H9 (cell line): ENCODE measurements around the gene CARM1. TPM values are rescaled to one million over a fixed set of nuclear protein-coding genes. Genes with fewer than 3 reads are reported as not detected.

Source experiments
- DNase-seq: peaks from one replicate; pipeline ENCODE4 v3.0.0-alpha.2; 2017
- H2AFZ ChIP-seq: one replicate; pipeline ENCODE4 v1.6.1; 2013; ENCODE audit warnings: mild to moderate bottlenecking, low read length, control low read depth, moderate library complexity
- H2AK5ac ChIP-seq: 2 replicates; pipeline ENCODE4 v1.6.1; 2013; ENCODE audit warnings: low read length, control low read depth, mixed read lengths; ENCODE audit not compliant: insufficient read length
- H2BK120ac ChIP-seq: one replicate; pipeline ENCODE4 v1.6.1; 2013; ENCODE audit warnings: low read depth, mild to moderate bottlenecking, low read length, control low read depth, inconsistent platforms; ENCODE audit not compliant: poor library complexity, severe bottlenecking
- H2BK12ac ChIP-seq: 2 replicates; pipeline ENCODE4 v1.6.1; 2013; ENCODE audit warnings: low read length, control low read depth, mixed read lengths, low read depth; ENCODE audit not compliant: insufficient read length
- H2BK15ac ChIP-seq: 2 replicates; pipeline ENCODE4 v1.6.1; 2013; ENCODE audit warnings: low read depth, low read length, control low read depth
- H2BK20ac ChIP-seq: one replicate; pipeline ENCODE4 v1.6.1; 2013; ENCODE audit warnings: low read depth, mild to moderate bottlenecking, low read length, control low read depth, inconsistent platforms; ENCODE audit not compliant: poor library complexity, severe bottlenecking
- H2BK5ac ChIP-seq: 2 replicates; pipeline ENCODE4 v1.6.1; 2013; ENCODE audit warnings: low read length, control low read depth, mixed read lengths; ENCODE audit not compliant: insufficient read length
- H3K14ac ChIP-seq: 2 replicates; pipeline ENCODE4 v1.6.1; 2013; ENCODE audit warnings: low read length, control low read depth; ENCODE audit not compliant: insufficient read depth
- H3K18ac ChIP-seq: 2 replicates; pipeline ENCODE4 v1.6.1; 2013; ENCODE audit warnings: low read depth, mild to moderate bottlenecking, mixed read lengths, low read length, control low read depth; ENCODE audit not compliant: insufficient read length
- H3K23ac ChIP-seq: 2 replicates; pipeline ENCODE4 v1.6.1; 2013; ENCODE audit warnings: low read length, control low read depth, mixed read lengths, low read depth; ENCODE audit not compliant: insufficient read length
- H3K23me2 ChIP-seq: 2 replicates; pipeline ENCODE4 v1.6.1; 2013; ENCODE audit warnings: low read depth, mild to moderate bottlenecking, mixed read lengths, low read length, control low read depth; ENCODE audit not compliant: insufficient read length, poor library complexity, severe bottlenecking
- H3K27ac ChIP-seq: 2 replicates; pipeline ENCODE4 v1.5.1; 2013; ENCODE audit warnings: low read length, control low read depth, mixed read lengths, low read depth; ENCODE audit not compliant: insufficient read length
- H3K27me3 ChIP-seq: 2 replicates; pipeline ENCODE4 v1.6.1; 2013; ENCODE audit warnings: low read length, control low read depth, inconsistent platforms; ENCODE audit not compliant: insufficient read depth
- H3K4ac ChIP-seq: 2 replicates; pipeline ENCODE4 v1.6.1; 2013; ENCODE audit warnings: low read depth, mild to moderate bottlenecking, control low read depth, inconsistent platforms, low read length, moderate library complexity
- H3K4me1 ChIP-seq: 2 replicates; pipeline ENCODE4 v1.6.1; 2013; ENCODE audit warnings: low read length, control low read depth, inconsistent platforms; ENCODE audit not compliant: insufficient read depth
- H3K4me2 ChIP-seq: 2 replicates; pipeline ENCODE4 v1.6.1; 2013; ENCODE audit warnings: low read length, control low read depth, mixed read lengths; ENCODE audit not compliant: insufficient read length, insufficient read depth
- H3K56ac ChIP-seq: 2 replicates; pipeline ENCODE4 v1.6.1; 2013; ENCODE audit warnings: low read depth, mild to moderate bottlenecking, mixed read lengths, low read length, control low read depth; ENCODE audit not compliant: insufficient read length
- H3K79me1 ChIP-seq: 2 replicates; pipeline ENCODE4 v1.6.1; 2013; ENCODE audit warnings: low read depth, mild to moderate bottlenecking, moderate library complexity, low read length, control low read depth, inconsistent platforms; ENCODE audit not compliant: insufficient read depth, poor library complexity, severe bottlenecking
- H3K79me2 ChIP-seq: 2 replicates; pipeline ENCODE4 v1.6.1; 2013; ENCODE audit warnings: low read length, control low read depth, inconsistent platforms; ENCODE audit not compliant: insufficient read depth
- H3K9ac ChIP-seq: 2 replicates; pipeline ENCODE4 v1.6.1; 2013; ENCODE audit warnings: low read length, control low read depth, mixed read lengths; ENCODE audit not compliant: insufficient read length; ENCODE audit errors: extremely low read depth
- H3K9me3 ChIP-seq: one replicate; pipeline ENCODE4 v1.6.1; 2013; ENCODE audit warnings: low read depth, low read length, inconsistent platforms; ENCODE audit not compliant: control insufficient read depth
- H3T11ph ChIP-seq: one replicate; pipeline ENCODE4 v1.6.1; 2013; ENCODE audit warnings: mild to moderate bottlenecking, low read length, control low read depth, inconsistent platforms
- H4K20me1 ChIP-seq: one replicate; pipeline ENCODE4 v1.6.1; 2013; ENCODE audit not compliant: control insufficient read depth, insufficient read length, insufficient read depth
- H4K5ac ChIP-seq: 2 replicates; pipeline ENCODE4 v1.6.1; 2013; ENCODE audit warnings: low read depth, mild to moderate bottlenecking, mixed read lengths, low read length, control low read depth; ENCODE audit not compliant: insufficient read length
- H4K8ac ChIP-seq: replicated peaks from 2 replicates; pipeline ENCODE4 v1.6.1; 2013; ENCODE audit warnings: low read length, control low read depth, mixed read lengths, low read depth; ENCODE audit not compliant: insufficient read length
- H4K91ac ChIP-seq: 2 replicates; pipeline ENCODE4 v1.6.1; 2013; ENCODE audit warnings: low read depth, mild to moderate bottlenecking, moderate library complexity, mixed read lengths, low read length, control low read depth; ENCODE audit not compliant: insufficient read length
- H3K27ac Mint-ChIP-seq, 3 experiments: 2 replicates in 2 of 3; 3 replicates in 1 of 3; pipeline ENCODE4 v1.8.0; 2020 to 2021; ENCODE audit warnings: mixed read lengths in 3 of 3, mild to moderate bottlenecking in 1 of 3, moderate library complexity in 1 of 3
- H3K27me3 Mint-ChIP-seq: 2 replicates; pipeline ENCODE4 v1.8.0; 2021; ENCODE audit warnings: low read depth, mild to moderate bottlenecking, moderate library complexity, mixed read lengths
- H3K36me3 Mint-ChIP-seq, 3 experiments: 2 replicates in 2 of 3; 3 replicates in 1 of 3; pipeline ENCODE4 v1.8.0; 2020 to 2021; ENCODE audit warnings: low read depth in 3 of 3, mixed read lengths in 3 of 3; ENCODE audit not compliant: insufficient read depth in 1 of 3
- H3K4me1 Mint-ChIP-seq, 2 experiments: 2 replicates each; pipeline ENCODE4 v1.8.0; 2020; ENCODE audit warnings: mixed read lengths in 2 of 2
- H3K4me3 Mint-ChIP-seq, 2 experiments: 2 replicates in 1 of 2; 3 replicates in 1 of 2; pipeline ENCODE4 v1.8.0; 2020 to 2021; ENCODE audit warnings: mild to moderate bottlenecking in 2 of 2, mixed read lengths in 2 of 2, moderate library complexity in 1 of 2
- H3K9me3 Mint-ChIP-seq, 2 experiments: 2 replicates in 1 of 2; 3 replicates in 1 of 2; pipeline ENCODE4 v1.8.0; 2020; ENCODE audit warnings: mild to moderate bottlenecking in 2 of 2, mixed read lengths in 2 of 2, moderate library complexity in 1 of 2
- CTCF ChIP-seq: fragments of 200-600 bp; sonication (generic); conservative IDR thresholded peaks from 3 replicates; pipeline ENCODE4 v1.8.0; 2021; ENCODE audit warnings: antibody characterized with exemption, mild to moderate bottlenecking
- WGBS: extraction: QIAGEN DNeasy Blood & Tissue Kit; methylation state at CpG from one replicate; pipeline ENCODE4 v1.1.7; 2013; ENCODE audit warnings: missing lambda C conversion rate, low lambda C conversion rate, mixed read lengths; ENCODE audit not compliant: insufficient read length; ENCODE audit errors: extremely low coverage; 5-methylcytosine and 5-hydroxymethylcytosine counted together
- total RNA-seq: library from RNA; stranded (reverse); gene quantifications from 2 replicates; pipeline ENCODE4 v1.2.1, GENCODE V29; 2021

Gene CARM1
- total RNA-seq, 1 experiment from 2014 or later: 111 TPM

DNA sequence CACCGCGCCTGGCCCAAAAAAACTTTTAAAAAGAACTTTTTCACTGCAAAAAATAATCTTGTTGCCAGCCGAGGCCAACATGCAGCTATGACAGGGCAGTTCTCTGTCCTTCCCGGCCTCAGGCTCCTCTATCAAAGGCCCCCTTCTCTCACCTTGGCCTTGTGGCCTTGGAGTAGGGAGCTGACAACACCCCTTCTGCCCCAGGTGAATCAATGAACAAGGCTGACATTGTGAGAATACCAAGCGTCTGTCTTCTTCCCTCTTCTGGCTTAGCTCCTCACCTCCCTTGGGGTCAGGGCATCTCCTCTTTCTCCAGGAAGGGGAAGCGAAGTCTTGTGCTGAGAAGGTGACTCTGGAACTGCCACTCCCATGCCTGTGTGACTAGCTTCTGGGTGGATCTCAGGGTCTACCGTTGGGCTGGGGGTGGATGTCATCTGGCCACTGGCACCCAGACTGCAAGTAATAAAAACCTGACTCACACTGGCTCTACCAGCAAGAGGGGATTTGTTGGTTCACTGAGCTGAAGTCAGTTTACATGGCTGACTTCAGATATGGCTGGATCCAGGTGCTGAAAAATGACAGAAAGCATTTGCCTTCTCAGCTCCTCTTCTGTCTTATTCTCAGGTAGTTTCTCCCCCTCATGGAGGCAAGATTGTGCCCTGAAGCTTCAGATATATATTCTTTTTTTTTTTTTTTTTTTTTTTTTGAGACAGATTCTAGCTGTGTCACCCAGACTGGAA lies 16.8 kb upstream of the CARM1 start:
- Mint-ChIP-seq H3K27me3 (peaks cover 14% of the 10 kb centered on the region), H3K27ac (no peak overlapping the region), H3K36me3 (no peaks in the 10 kb centered on the region), H3K4me3 (no peak overlapping the region), H3K4me1 (peaks cover 0 to 7% of the 10 kb centered on the region in 2 experiments; a peak in 1 of 4 replicates), H3K9me3 (no peaks in the 10 kb centered on the region)
- Histone ChIP-seq H3K4me2 (no peak overlapping the region), H2BK120ac (no peak overlapping the region), H3K79me1 (no peaks in the 10 kb centered on the region), H3K23me2 (no peaks in the 10 kb centered on the region), H3K9ac (no peak overlapping the region), H3K79me2 (no peaks in the 10 kb centered on the region), H3K4ac (no peak overlapping the region), H3K27me3 (no peaks in the 10 kb centered on the region), H3K9me3 (no peaks in the 10 kb centered on the region), H3K56ac (no peak overlapping the region), H2AFZ (no peak overlapping the region), H2BK5ac (no peak overlapping the region), H4K20me1 (no peaks in the 10 kb centered on the region), H3K18ac (no peak overlapping the region), H3K14ac (no peak overlapping the region), H3T11ph (no peak overlapping the region), H4K5ac (no peak overlapping the region), H2BK15ac (no peak overlapping the region), H3K27ac (no peak overlapping the region), H4K8ac (no peak overlapping the region), H2BK20ac (no peak overlapping the region), H2AK5ac (no peak overlapping the region), H2BK12ac (no peak overlapping the region), H4K91ac (no peak overlapping the region), H3K23ac (no peak overlapping the region), H3K4me1 (no peaks in the 10 kb centered on the region)
- no CpG with 5 or more reads among the region's 7 CpGs for whole genome bisulfite sequencing
- DNase-seq: no peak
- TF ChIP-seq CTCF: no peak
